ENCODE measurements around the gene FAM72D.
"Not testable (repeated sequence)": the region's sequence is repeated elsewhere in the genome, so short reads cannot be mapped to it uniquely, and the experiment has no call there.

FAM72D gene

DNA sequence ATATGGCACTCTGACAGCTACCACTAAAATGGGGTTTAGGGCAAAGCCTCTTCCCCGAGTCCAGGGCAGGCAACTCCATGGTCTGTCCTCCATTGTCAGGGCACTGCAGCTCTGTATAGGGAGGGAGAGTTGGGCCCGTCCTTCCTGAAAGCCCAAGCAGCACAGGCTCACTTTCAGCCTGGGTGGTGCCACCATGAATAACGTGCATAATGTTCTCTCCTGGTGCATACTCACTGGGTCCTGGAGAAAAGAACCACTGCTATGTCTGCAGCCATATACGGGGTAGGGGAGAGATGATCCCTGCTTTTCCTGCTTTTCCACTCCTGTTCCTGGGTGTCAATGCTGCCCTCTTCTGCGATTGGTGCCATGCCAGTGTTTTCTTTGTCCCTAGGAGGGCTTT lies 60.1 kb downstream of the FAM72D start:
- peak; percentile 20 for DNase-seq

DNA sequence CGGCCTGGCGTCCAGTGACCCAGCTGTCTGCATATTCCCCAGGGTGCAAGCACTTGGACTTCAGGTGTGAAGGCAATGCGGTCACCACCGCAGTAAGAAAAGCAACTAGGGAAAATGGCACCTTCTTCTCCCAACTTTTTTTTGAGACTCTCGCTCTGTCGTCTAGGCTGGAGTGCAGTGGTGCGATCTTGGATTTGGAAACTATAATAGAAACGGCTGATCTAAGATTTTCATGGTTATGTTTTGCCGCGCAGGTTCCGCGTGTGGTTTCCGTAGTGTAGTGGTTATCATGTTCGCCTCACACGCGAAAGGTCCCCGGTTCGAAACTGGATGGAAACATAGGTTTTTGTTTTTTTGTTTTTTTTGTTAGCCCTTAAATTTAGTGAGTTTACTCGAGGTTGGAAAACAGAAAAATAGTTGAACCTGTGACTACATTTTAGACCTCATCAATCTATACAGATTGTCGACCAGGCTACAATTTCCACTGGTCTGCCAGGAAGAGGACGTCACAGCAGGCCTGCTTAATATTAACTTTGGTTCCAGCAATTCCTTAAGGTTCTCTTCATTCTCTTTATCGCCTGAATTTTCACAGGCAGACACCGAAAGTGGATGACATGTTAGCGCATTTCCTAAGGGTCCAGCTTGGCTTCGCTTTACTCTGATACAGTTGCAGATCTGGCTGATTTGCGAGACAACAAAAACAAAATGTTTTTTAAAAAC lies 61.3 kb downstream of the FAM72D start:
- DNase-seq, result peak; percentile 76

DNA sequence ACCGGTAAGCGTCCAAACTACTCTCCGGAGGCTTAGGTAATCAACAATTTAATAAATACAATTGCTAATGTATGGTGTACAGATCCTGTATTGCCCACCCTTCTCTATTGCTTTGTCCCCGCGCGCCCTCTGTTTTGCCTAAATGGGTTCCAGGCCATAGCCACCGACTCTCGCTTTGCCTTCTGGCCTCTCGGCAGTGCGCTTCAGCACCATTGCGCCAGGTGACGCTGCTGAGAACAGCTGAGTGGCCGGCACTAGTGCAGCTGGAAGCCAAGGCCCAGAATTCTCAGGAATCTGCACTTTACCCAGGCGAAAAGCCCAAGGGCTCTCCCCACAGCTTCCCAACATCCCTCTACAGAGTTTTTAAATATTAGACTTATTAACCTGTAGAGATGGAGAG lies 61.9 kb downstream of the FAM72D start:
- DNase-seq, result not testable (repeated sequence)

- not testable (repeated sequence) for DNase-seq
Measured at GRCh38 chr1:145161046-145161752, 65.4 kb downstream of the FAM72D start.

Measured in right forelimb (tissue), 1 donor.